DOHH2 (cell line): ENCODE results near the gene SDCCAG8.

Source experiments
- H3F3A ChIP-seq: fragments of 200-600 bp; sonication (generic), shearing (Covaris generic); 2 replicates; pipeline ENCODE4 v1.6.0; 2016; ENCODE audit warnings: antibody characterized with exemption, mild to moderate bottlenecking; ENCODE audit not compliant: control insufficient read depth, insufficient read depth
- H3K27ac ChIP-seq: fragments of 200-600 bp; sonication (generic); 2 replicates; pipeline ENCODE4 v1.5.1; 2014; ENCODE audit warnings: low read depth, mild to moderate bottlenecking, low read length, moderate library complexity
- H3K27me3 ChIP-seq: fragments of 200-600 bp; sonication (generic); 2 replicates; pipeline ENCODE4 v1.6.1; 2014; ENCODE audit warnings: mild to moderate bottlenecking, low read length, mixed read lengths; ENCODE audit not compliant: control insufficient read depth
- H3K36me3 ChIP-seq: fragments of 200-600 bp; sonication (generic); 2 replicates; pipeline ENCODE4 v1.6.1; 2014; ENCODE audit warnings: mild to moderate bottlenecking, low read length, moderate library complexity, mixed read lengths; ENCODE audit not compliant: control insufficient read depth
- H3K4me1 ChIP-seq: fragments of 200-600 bp; sonication (generic); 2 replicates; pipeline ENCODE4 v1.6.1; 2014; ENCODE audit warnings: mild to moderate bottlenecking, low read length, mixed read lengths; ENCODE audit not compliant: control insufficient read depth
- H3K4me2 ChIP-seq: fragments of 200-600 bp; sonication (generic); 2 replicates; pipeline ENCODE4 v1.6.0; 2014; ENCODE audit warnings: mild to moderate bottlenecking, low read length, moderate library complexity
- H3K4me3 ChIP-seq: fragments of 200-600 bp; sonication (generic); 2 replicates; pipeline ENCODE4 v1.5.1; 2014; ENCODE audit warnings: mild to moderate bottlenecking, low read length, mixed read lengths
- H3K79me2 ChIP-seq: fragments of 200-600 bp; sonication (generic); 2 replicates; pipeline ENCODE4 v1.6.1; 2014; ENCODE audit warnings: mild to moderate bottlenecking, low read length, mixed read lengths; ENCODE audit not compliant: control insufficient read depth
- H3K9me2 ChIP-seq: fragments of 200-600 bp; sonication (generic); replicated peaks from 2 replicates; pipeline ENCODE4 v1.6.1; 2014; ENCODE audit warnings: mild to moderate bottlenecking, low read length, mixed read lengths; ENCODE audit not compliant: control insufficient read depth
- H3K9me3 ChIP-seq: fragments of 200-600 bp; sonication (generic); 2 replicates; pipeline ENCODE4 v1.6.1; 2014; ENCODE audit warnings: antibody characterized with exemption, low read length, mixed read lengths; ENCODE audit not compliant: control insufficient read depth, insufficient read depth
- H4K20me1 ChIP-seq: fragments of 200-600 bp; sonication (generic); 2 replicates; pipeline ENCODE4 v1.6.0; 2014; ENCODE audit warnings: low read depth, mild to moderate bottlenecking, antibody characterized with exemption, low read length, moderate library complexity; ENCODE audit not compliant: control insufficient read depth, insufficient read depth
- CTCF ChIP-seq: fragments of 200-600 bp; sonication (generic); IDR thresholded peaks from one replicate; pipeline ENCODE4 v1.5.1; 2014; ENCODE audit warnings: antibody characterized with exemption, mild to moderate bottlenecking, low read depth, low read length; ENCODE audit not compliant: poor library complexity, severe bottlenecking
- EZH2phosphoT487 ChIP-seq: fragments of 200-600 bp; sonication (generic); IDR thresholded peaks from 2 replicates; pipeline ENCODE4 v1.6.1; 2017; ENCODE audit warnings: borderline replicate concordance, mild to moderate bottlenecking, antibody characterized with exemption, low read length, moderate library complexity, mixed read lengths

SDCCAG8 gene

GRCh38 chr1:243428617-243429342 lies 172.9 kb downstream of the SDCCAG8 start:
- H3K9me3 ChIP-seq, result no peaks in the 10 kb centered on the region
- no peak for TF ChIP-seq CTCF
- TF ChIP-seq EZH2phosphoT487, result no peak
- H3K4me3 ChIP-seq, result no peak overlapping the region
- no peaks in the 10 kb centered on the region for H3K79me2 ChIP-seq
- no peaks in the 10 kb centered on the region for H3K36me3 ChIP-seq
- H3K4me1 ChIP-seq, result no peaks in the 10 kb centered on the region
- no peaks in the 10 kb centered on the region for H3F3A ChIP-seq
- no peaks in the 10 kb centered on the region for H3K9me2 ChIP-seq
- H3K4me2 ChIP-seq, result no peak overlapping the region
- H4K20me1 ChIP-seq, result no peaks in the 10 kb centered on the region
- H3K27me3 ChIP-seq, result no peaks in the 10 kb centered on the region
- no peak overlapping the region for H3K27ac ChIP-seq

GRCh38 chr1:243431591-243431990 lies 175.8 kb downstream of the SDCCAG8 start:
- H3F3A ChIP-seq, result no peaks in the 10 kb centered on the region
- H3K36me3 ChIP-seq, result no peaks in the 10 kb centered on the region
- H3K4me1 ChIP-seq, result no peaks in the 10 kb centered on the region
- TF ChIP-seq EZH2phosphoT487, result no peak
- TF ChIP-seq CTCF, result no peak
- no peaks in the 10 kb centered on the region for H4K20me1 ChIP-seq
- H3K9me2 ChIP-seq, result no peaks in the 10 kb centered on the region
- H3K27ac ChIP-seq, result no peak overlapping the region
- no peak overlapping the region for H3K4me3 ChIP-seq
- no peaks in the 10 kb centered on the region for H3K27me3 ChIP-seq
- H3K4me2 ChIP-seq, result no peak overlapping the region
- no peaks in the 10 kb centered on the region for H3K9me3 ChIP-seq
- H3K79me2 ChIP-seq, result no peaks in the 10 kb centered on the region

- H3K27me3 ChIP-seq, result no peaks in the 10 kb centered on the region
- no peaks in the 10 kb centered on the region for H3F3A ChIP-seq
- TF ChIP-seq CTCF, result no peak
- no peak for TF ChIP-seq EZH2phosphoT487
- H3K27ac ChIP-seq, result no peak overlapping the region
- no peaks in the 10 kb centered on the region for H3K4me1 ChIP-seq
- no peaks in the 10 kb centered on the region for H3K79me2 ChIP-seq
- H3K9me2 ChIP-seq, result no peaks in the 10 kb centered on the region
- H3K36me3 ChIP-seq, result no peaks in the 10 kb centered on the region
- H3K4me3 ChIP-seq, result no peak overlapping the region
- H3K9me3 ChIP-seq, result no peaks in the 10 kb centered on the region
- H3K4me2 ChIP-seq, result no peak overlapping the region
- no peaks in the 10 kb centered on the region for H4K20me1 ChIP-seq
Observed at GRCh38 chr1:243432136-243432535, 176.3 kb downstream of the SDCCAG8 start.
